Anterior cingulate cortex (tissue), 58 donors: Measurements from ENCODE around the gene SEMG1.

ENCODE experiments used
- DNase-seq, 58 donors: peaks; one replicate each; lab custom pipeline; 2025; lab: John Stamatoyannopoulos, UW

SEMG1 gene

GRCh38 chr20:45206725-45207124, at the start of gene SEMG1:
Gene SEMG1 (plus strand): TSS chr20:45207033. CDS start chr20:45207054, 21 bp downstream.
- no peak for DNase-seq

DNA sequence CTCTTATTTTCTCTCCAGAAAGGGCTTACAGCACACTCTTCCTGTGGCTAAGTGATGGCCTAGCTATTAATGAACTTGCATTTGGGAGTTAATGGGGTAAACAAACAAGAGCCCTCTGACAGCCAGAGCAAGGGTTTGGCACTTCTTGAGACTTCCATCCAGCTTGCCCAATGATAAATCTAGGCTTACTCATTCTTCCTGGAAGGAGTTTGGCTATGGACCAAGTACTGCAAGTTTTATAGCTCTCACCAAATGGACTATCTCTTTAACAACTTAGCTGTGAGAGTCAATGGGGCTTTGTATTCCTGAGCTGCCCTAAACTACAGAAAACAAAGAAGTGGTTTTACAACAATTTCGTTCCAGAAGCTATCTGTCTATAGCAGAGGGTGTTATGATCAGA, 48.9 kb upstream of the SEMG1 start:
- DNase-seq, result peak in 2 of 58 donors; percentile 6 to 25

- DNase-seq, result no peak
Measured at GRCh38 chr20:45163083-45163803, 43.6 kb upstream of the SEMG1 start.

DNA sequence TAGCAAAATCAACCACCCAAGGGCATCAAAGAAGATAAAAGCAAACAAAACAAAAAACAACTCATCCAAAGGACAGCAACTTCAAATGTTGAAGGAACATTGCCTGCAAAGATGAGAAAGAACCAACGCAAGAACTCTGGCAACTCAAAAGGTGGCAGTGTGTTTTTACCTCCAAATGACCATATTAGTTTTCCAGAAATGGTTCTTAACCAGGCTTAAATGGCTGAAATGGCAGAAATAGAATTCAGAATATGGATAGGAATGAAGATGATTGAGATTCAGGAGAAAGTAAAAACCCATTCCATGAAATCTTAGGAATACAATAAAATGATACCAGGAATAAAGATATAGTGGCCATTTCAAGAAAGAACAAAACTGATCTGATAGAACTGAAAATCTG, 41.9 kb upstream of the SEMG1 start:
- DNase-seq, result no peak

DNA sequence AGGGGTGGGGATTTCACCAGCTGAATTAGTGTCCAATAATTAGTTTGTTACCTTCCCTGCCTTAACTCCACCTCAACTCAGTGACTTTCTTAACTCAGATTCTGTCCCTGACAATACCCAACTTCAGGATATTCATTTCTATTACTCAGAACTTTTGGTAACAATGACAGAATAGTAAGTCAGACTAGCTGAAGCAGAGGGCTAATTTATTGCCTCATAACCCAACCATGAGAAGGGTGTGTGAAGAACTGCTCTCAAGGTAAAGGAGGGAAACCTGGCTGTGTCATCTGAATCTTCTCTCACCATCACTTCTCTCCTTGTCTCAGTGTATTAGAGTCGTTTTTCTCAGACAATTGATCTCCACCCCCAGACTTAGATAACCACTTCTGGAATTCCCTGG, 33.3 kb upstream of the SEMG1 start:
- DNase-seq, result no peak

GRCh38 chr20:45174434-45175364, 32.1 kb upstream of the SEMG1 start, which contains the start of gene PI3:
Gene PI3 (plus strand): TSS chr20:45174902. CDS start chr20:45174923, 21 bp downstream.
- no peak for DNase-seq

DNA sequence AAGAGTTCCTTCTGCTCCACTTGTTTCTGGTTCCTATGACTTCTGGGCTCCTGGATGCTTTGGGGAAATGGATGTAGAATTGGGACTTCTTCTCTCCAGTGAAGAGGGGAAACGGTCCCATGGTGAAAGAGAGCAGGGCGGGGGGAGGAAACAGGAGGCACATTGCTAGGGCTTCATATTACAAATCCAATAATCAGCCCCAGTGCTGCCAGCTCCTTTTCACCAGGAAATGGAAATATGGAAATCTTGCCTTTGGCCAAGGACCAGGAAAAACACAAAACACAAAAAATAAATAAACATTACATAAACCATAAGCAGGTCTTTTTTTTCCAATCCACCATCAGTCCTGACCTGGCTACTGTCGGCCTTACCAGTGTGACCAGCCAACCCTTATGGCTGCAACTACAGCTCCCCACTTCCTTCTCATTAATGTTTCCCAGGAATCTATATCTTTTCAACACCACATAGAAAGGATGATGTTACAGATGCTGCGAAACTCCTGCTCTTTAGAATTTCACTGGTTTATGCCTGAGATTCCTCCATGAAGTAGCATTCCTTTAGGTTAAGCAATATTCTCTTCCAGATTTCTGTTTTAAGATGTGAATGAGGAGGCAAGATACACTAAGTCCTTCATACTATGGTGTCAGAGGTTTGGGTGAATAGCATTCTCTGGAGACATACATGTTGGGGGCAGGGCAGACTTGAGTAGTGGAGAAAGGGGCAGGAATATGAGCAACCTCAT, 30.1 kb upstream of the SEMG1 start:
- DNase-seq, result no peak

DNA sequence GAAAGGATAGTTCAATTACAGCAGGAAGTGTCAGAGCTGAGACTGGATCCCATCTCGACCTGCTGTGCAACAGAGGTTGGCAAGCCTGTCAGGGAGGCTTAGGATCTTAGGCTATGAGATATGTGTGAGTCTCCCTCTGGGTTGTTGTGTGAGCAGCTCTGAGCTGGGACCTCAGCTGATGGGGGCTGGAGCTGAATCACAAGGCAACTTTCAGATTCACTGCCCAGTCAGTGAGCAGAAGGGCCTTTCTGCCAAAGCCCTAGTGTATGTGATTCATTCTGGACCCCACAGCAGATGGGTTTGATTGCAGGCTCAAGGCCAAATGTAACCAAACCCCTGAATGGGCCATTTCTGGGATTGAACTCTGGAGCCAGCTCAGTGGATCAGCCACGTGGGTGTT, 27.7 kb upstream of the SEMG1 start:
- no peak for DNase-seq

GRCh38 chr20:45181639-45182038, 25.2 kb upstream of the SEMG1 start:
- no peak for DNase-seq

DNA sequence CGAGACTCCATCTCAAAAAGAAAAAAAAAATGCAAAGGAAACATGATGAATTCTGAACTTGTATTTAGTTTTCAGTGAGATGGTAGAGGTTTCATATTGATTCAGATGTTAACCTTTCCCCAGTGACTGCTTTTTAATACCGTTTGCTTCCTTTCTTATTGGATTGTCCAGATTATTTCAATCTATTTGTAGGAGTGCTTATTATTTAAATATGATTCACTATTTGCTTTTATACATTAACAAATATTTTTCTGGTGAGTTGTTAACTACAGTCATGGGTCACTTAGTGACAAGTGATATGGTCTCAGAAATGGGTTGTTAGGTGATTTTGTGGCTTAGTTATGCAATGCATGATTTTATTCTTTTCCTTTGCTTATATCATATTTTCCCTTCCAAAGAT, 23.7 kb upstream of the SEMG1 start:
- DNase-seq, result no peak

GRCh38 chr20:45187693-45188092, 19.1 kb upstream of the SEMG1 start:
- DNase-seq, result no peak

DNA sequence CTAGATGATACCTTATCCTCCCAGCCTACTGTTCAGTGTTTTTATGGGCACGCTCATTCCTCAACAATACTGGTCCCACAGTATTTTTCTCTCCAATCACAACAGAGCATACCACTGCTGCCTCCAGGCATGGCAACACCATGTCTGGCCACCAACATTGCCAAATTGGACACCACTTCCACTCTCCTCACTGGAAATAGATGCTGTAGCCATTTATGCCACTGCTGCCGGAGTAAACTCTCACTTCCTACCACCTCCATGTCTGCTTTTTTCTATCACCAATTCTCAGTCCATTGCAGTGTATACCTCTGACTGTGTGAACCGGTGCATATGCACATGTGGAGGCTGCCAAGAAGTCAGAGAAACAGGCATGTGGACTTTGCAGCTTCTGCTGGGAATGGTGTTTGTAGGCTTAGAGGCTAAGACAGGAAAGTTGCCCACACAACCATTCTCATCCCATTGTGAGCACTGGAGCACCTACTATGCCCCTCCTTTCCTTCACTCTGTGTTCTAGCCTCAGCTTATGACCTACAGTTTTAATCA, 17.7 kb upstream of the SEMG1 start:
- DNase-seq, result no peak

DNA sequence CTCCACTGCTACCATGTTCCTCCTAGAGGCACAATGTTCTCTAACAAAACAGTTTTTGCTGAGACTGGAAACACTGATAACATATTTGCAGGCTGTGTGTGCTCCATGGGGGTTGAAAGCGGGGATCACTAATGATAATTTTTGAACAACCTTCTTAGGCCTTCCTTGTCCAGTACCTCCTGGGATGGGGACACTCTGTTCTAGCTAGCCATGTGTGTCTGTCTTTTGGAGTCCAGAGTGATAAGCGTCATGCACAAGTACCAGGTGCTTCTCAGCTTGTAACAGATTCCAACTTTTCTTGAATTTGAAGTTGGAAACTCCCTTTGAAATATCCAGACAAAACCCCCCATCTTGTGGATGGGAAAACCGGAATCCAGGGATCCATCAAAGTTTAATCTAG, 17.0 kb upstream of the SEMG1 start:
- DNase-seq, result no peak

GRCh38 chr20:45191926-45192325, 14.9 kb upstream of the SEMG1 start:
- DNase-seq, result peak in 7 of 58 donors; percentile 0 to 36 (median 10)

- peak in 5 of 58 donors; percentile 4 to 79 (median 21) for DNase-seq
Measured at GRCh38 chr20:45193331-45193730, 13.5 kb upstream of the SEMG1 start.

DNA sequence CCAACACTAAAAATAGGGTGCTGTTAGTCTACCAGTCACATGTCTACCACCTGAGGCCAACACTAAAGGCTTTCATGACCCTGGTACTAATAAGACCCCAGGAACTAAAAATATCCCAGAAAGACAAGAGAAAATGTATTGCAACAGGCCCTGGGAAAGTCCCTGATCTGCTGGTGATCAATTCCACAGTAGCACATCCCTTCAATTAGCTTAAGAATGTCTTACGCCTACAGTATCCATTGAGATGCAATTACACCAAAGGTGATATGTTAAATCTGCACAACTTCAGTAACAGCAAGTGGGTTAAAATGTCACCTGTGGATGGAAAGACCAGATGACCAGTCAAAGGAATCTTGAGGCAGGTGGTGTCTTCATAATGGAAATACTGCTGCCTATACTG, 3.1 kb downstream of the SEMG1 start:
- DNase-seq, result no peak

DNA sequence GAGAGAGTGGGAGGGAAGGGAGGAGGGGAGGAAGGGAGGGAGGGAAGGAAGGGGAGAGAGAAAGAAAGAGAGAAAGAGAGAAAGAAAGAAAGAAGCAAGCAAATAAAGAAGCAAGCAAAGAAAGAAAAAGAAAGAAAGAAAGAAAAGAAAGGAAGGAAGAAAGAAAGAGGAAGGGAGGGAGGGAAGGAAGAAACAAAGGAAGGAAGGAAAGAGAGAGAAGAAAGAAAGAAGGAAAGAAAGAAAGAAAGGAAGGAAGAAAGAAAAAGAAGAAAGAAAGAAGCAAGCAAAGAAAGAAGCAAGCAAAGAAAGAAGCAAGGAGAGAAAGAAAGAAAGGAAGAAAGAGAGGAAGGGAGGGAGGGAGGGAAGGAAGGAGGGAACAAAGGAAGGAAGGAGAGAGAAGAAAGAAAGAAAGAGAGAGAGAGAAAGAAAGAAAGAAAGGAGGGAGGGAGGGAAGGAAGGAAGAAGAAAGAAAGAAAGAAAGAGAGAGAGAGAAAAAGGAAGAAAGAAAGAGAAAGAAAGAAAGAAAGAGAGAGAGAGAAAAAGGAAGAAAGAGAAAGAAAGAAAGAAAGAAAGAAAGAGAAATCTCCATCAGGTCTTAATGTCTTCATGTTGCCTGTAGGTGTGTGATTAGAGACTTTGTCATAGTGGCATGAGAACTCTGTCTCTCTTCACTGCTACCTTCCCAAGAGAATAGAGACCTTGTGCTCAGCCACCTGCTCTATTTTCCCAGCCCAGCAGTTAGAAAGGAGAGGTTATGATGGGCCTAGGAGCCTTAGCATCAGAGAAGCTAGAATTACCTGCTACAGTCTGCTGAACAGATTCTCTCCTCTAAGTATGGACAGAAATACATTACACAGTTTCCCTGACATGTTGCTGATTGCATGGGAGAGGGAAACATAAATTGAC, 5.0 kb downstream of the SEMG1 start:
- DNase-seq, result no peak

DNA sequence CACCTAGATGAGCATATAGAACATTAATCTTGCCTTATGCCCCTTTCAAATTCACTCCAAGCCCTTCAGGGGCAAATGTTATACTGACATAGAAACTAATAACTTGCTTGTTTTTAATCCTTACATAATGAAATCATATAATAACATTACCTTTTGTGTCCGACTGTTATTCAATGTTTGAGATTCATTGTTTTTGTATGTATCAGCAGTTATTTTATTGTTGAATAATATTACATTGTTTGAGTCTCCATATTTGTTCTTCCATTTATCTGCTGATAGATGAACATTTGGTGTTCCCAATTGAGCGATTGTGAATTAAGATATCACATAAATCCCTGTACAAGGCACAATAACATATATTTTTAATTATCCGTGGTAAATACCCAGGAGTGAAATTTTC, 6.0 kb downstream of the SEMG1 start:
- no peak for DNase-seq

DNA sequence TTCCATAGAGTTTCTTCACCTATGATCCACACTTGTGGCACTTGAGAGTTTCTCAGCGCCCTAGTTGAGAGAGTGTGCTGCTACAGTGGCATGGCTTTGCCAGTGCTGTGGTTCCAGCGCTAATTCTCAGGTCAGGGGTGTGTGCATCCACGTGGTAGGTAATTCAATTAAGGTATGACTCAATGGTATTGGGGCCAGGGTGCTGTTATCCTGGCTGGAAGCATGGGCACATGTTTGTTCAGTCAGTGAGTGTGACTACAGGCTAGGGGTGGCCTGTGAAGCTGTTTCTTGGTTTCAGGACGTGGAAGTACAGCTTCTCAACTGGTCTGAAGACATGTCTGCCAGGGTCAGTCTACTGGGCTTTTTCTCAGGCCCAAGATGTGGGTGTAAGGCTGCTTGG, 11.3 kb downstream of the SEMG1 start:
- DNase-seq, result no peak

DNA sequence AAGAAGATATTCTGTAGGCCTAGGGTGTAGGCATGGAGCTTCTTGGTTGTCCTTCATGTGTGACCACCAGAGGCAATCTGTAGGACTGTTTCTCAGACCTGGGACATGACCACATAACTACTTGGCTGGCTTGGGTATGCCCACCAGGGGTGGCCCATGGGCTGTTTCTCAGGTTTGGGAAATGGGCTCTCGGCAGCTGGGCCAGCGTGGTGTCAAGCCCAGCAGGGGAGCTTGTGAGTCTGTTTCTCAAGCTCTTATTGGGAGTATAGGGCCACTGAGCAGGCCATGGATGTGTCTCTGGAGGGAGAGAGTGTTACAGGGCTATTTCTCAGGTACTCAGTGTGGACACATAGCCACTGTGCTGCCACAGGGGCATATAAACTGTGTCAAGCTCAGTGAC, 11.8 kb downstream of the SEMG1 start:
- DNase-seq, result no peak
